Muscle layer of colon (tissue), 2 donors: Measurements from ENCODE around the gene KRR1.
"Not testable (repeated sequence)": the region's sequence is repeated elsewhere in the genome, so short reads cannot be mapped to it uniquely, and the experiment has no call there.

Experiments used
- H3K27ac ChIP-seq: one replicate; pipeline ENCODE4 v1.7.0; 2013; ENCODE audit warnings: low read depth, mild to moderate bottlenecking, low read length, moderate library complexity
- H3K27me3 ChIP-seq, 2 donors: one replicate each; pipeline ENCODE4 v1.7.0; 2013; ENCODE audit warnings: low read length in 2 of 2, mild to moderate bottlenecking in 2 of 2; ENCODE audit not compliant: insufficient read depth in 2 of 2, control insufficient read depth in 1 of 2
- H3K36me3 ChIP-seq: one replicate; pipeline ENCODE4 v1.7.0; 2013; ENCODE audit warnings: mild to moderate bottlenecking, low read length; ENCODE audit not compliant: insufficient read depth
- H3K4me1 ChIP-seq: one replicate; pipeline ENCODE4 v1.7.0; 2013; ENCODE audit warnings: mild to moderate bottlenecking, low read length; ENCODE audit not compliant: insufficient read depth
- H3K4me3 ChIP-seq, 2 donors: one replicate each; pipeline ENCODE4 v1.7.0; 2013; ENCODE audit warnings: low read length in 2 of 2, low read depth in 1 of 2, mild to moderate bottlenecking in 1 of 2, moderate library complexity in 1 of 2
- H3K9ac ChIP-seq: one replicate; pipeline ENCODE4 v1.7.0; 2013; ENCODE audit warnings: low read length
- H3K9me3 ChIP-seq: one replicate; pipeline ENCODE4 v1.7.0; 2013; ENCODE audit warnings: mild to moderate bottlenecking, low read length
- donor health status: abdominal sarcoma.
- donor health status: Adenocarcinoma of cecum.

KRR1 gene

GRCh38 chr12:75521224-75521623 is 9.8 kb upstream of the KRR1 start:
- not testable (repeated sequence) for H3K27me3 ChIP-seq, H3K4me1 ChIP-seq, H3K36me3 ChIP-seq, H3K9me3 ChIP-seq, H3K9ac ChIP-seq, H3K27ac ChIP-seq, H3K4me3 ChIP-seq

GRCh38 chr12:75509621-75510020 is 1.8 kb downstream of the KRR1 start:
- no peak overlapping the region for H3K9ac ChIP-seq
- H3K4me1 ChIP-seq: peaks cover 19% of the 10 kb centered on the region
- no peaks in the 10 kb centered on the region for H3K27me3 ChIP-seq
- no peaks in the 10 kb centered on the region for H3K9me3 ChIP-seq
- no peak overlapping the region for H3K4me3 ChIP-seq
- peaks cover 14% of the 10 kb centered on the region for H3K36me3 ChIP-seq
- H3K27ac ChIP-seq: no peak overlapping the region

- Histone ChIP-seq H3K36me3 (peaks cover 26% of the 10 kb centered on the region), H3K9me3 (no peaks in the 10 kb centered on the region), H3K4me3 (no peak overlapping the region), H3K27ac (no peak overlapping the region), H3K27me3 (no peaks in the 10 kb centered on the region), H3K9ac (no peak overlapping the region), H3K4me1 (peaks cover 19% of the 10 kb centered on the region)
Observed at GRCh38 chr12:75508159-75508558, 3.2 kb downstream of the KRR1 start.

- no peaks in the 10 kb centered on the region for H3K9me3 ChIP-seq
- H3K27ac ChIP-seq: no peak overlapping the region
- peaks cover 36% of the 10 kb centered on the region for H3K36me3 ChIP-seq
- H3K4me3 ChIP-seq: no peak overlapping the region
- H3K27me3 ChIP-seq: no peaks in the 10 kb centered on the region
- H3K9ac ChIP-seq: no peak overlapping the region
- H3K4me1 ChIP-seq: peaks cover 19% of the 10 kb centered on the region
Observed at GRCh38 chr12:75507086-75507485, 4.3 kb downstream of the KRR1 start.

- H3K36me3 ChIP-seq: peaks cover 47% of the 10 kb centered on the region
- H3K9ac ChIP-seq: no peak overlapping the region
- H3K27ac ChIP-seq: no peak overlapping the region
- no peak overlapping the region for H3K4me3 ChIP-seq
- H3K4me1 ChIP-seq: peaks cover 17% of the 10 kb centered on the region
- H3K9me3 ChIP-seq: no peaks in the 10 kb centered on the region
- H3K27me3 ChIP-seq: no peaks in the 10 kb centered on the region
Observed at GRCh38 chr12:75505706-75506312, 5.6 kb downstream of the KRR1 start.

- Histone ChIP-seq H3K9ac (no peak overlapping the region), H3K36me3 (peaks cover 50% of the 10 kb centered on the region), H3K27me3 (no peaks in the 10 kb centered on the region), H3K4me3 (no peak overlapping the region), H3K4me1 (peaks cover 4% of the 10 kb centered on the region), H3K9me3 (no peaks in the 10 kb centered on the region), H3K27ac (no peak overlapping the region)
Observed at GRCh38 chr12:75503866-75504265, 7.5 kb downstream of the KRR1 start.

GRCh38 chr12:75503459-75503858 is 8.0 kb downstream of the KRR1 start:
- H3K27me3 ChIP-seq: no peaks in the 10 kb centered on the region
- no peak overlapping the region for H3K27ac ChIP-seq
- H3K4me3 ChIP-seq: no peak overlapping the region
- no peaks in the 10 kb centered on the region for H3K9me3 ChIP-seq
- peaks cover 4% of the 10 kb centered on the region for H3K4me1 ChIP-seq
- H3K9ac ChIP-seq: no peak overlapping the region
- H3K36me3 ChIP-seq: peaks cover 54% of the 10 kb centered on the region

GRCh38 chr12:75491169-75491568 is 20.2 kb downstream of the KRR1 start:
- Histone ChIP-seq H3K27ac (no peak overlapping the region), H3K4me3 (no peak overlapping the region), H3K9me3 (no peaks in the 10 kb centered on the region), H3K27me3 (no peaks in the 10 kb centered on the region), H3K4me1 (peaks cover 18% of the 10 kb centered on the region), H3K9ac (no peak overlapping the region), H3K36me3 (no peaks in the 10 kb centered on the region)

- Histone ChIP-seq H3K27ac (no peak overlapping the region), H3K36me3 (no peaks in the 10 kb centered on the region)
Observed at GRCh38 chr12:75489613-75490210, 21.7 kb downstream of the KRR1 start.

GRCh38 chr12:75489187-75489586 is 22.2 kb downstream of the KRR1 start:
- Histone ChIP-seq H3K9me3 (no peaks in the 10 kb centered on the region), H3K27me3 (no peaks in the 10 kb centered on the region), H3K4me1 (peaks cover 25% of the 10 kb centered on the region), H3K27ac (no peak overlapping the region), H3K9ac (no peak overlapping the region), H3K36me3 (no peaks in the 10 kb centered on the region), H3K4me3 (no peak overlapping the region)

More at GRCh38 chr12:75489613-75490210, 21.7 kb downstream of the KRR1 start:
- no peaks in the 10 kb centered on the region for H3K9me3 ChIP-seq
- H3K4me3 ChIP-seq: no peak overlapping the region
- H3K9ac ChIP-seq: no peak overlapping the region
- H3K27me3 ChIP-seq: no peaks in the 10 kb centered on the region
- peaks cover 22% of the 10 kb centered on the region for H3K4me1 ChIP-seq

- Histone ChIP-seq H3K4me3 (no peak overlapping the region), H3K9ac (no peak overlapping the region), H3K27me3 (no peaks in the 10 kb centered on the region), H3K36me3 (no peaks in the 10 kb centered on the region), H3K4me1 (peaks cover 31% of the 10 kb centered on the region), H3K27ac (no peak overlapping the region), H3K9me3 (no peaks in the 10 kb centered on the region)
Observed at GRCh38 chr12:75488553-75488952, 22.9 kb downstream of the KRR1 start.

GRCh38 chr12:75487308-75487707 is 24.1 kb downstream of the KRR1 start:
- Histone ChIP-seq H3K27me3 (no peaks in the 10 kb centered on the region), H3K9me3 (no peaks in the 10 kb centered on the region), H3K4me1 (peaks cover 42% of the 10 kb centered on the region), H3K4me3 (no peak overlapping the region), H3K36me3 (no peaks in the 10 kb centered on the region), H3K27ac (no peak overlapping the region), H3K9ac (no peak overlapping the region)
